TTC549 (cell line): Measurements from ENCODE around the gene GIMAP6.
"Not testable (repeated sequence)": the region's sequence is repeated elsewhere in the genome, so short reads cannot be mapped to it uniquely, and the experiment has no call there.

Source experiments
- FAIRE-seq: peaks from 2 replicates; lab custom pipeline; 2012; peaks lifted over from hg19 to GRCh38; lab: Jason Lieb, UNC

Gene GIMAP6

GRCh38 chr7:150585199-150585598 is 47.0 kb downstream of the GIMAP6 start:
- FAIRE-seq, result no peak

DNA sequence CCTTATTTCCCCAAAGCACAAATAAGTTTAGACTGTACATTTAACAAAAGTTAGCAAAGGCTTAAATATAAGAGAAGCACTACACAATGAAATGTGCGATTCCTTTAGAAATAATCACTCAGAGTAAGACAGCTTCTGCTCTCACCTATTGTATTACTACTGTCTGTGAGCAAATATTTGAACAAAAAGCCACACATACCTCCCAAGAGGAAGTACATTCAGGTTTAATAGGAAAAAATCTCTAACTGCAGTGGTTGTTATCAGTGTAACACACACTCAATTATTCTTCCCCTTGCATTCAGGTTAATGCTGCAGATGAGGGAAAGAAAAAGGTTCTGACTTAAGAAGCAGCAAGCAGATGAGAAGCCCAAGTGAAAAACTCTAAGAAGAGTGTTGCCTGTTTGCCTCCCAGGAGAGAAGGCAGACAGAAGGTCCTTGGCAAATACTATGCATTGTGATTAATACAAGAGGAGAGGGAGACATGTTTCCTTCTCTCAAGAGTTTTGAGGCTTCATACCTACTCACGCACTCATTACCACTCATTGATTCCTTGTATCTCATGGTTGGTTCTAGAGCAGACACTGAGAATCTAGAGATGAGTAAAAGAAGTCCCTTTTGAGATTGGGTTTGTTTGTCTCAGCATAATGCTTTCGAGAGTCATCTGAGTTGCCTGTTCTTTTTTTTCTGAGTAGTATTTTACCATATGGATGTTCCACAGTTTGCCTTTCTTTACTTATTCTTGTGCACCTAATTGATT is 51.4 kb downstream of the GIMAP6 start:
- no peak for FAIRE-seq

DNA sequence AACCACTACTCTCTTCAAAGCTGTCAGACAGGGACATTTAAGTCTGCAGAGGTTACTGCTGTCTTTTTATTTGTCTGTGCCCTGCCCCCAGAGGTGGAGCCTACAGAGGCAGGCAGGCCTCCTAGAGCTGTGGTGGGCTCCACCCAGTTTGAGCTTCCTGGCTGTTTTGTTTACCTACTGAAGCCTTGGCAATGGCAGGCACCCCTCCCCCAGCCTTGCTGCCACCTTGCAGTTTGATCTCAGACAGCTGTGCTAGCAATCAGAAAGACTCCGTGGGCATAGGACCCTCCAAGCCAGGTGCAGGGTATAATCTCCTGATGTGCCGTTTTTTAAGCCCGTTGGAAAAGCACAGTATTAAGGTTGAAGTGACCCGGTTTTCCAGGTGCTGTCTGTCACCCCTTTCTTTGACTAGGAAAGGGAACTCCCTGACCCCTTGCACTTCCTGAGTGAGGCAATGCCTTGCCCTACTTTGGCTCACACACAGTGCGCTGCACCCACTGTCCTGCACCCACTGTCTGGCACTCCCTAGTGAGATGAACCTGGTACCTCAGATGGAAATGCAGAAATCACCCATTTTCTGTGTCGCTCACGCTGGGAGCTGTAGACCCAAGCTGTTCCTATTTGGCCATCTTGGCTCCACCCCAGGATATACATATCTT is 52.1 kb downstream of the GIMAP6 start:
- not testable (repeated sequence) for FAIRE-seq
